ENCODE results near the gene BRD3OS. TPM values are rescaled to one million over a fixed set of nuclear protein-coding genes. Genes with fewer than 3 reads are reported as not detected.

Gene BRD3OS
- total and polyA plus RNA-seq, 2 of the 13 experiments (the other 11 are each of a cell fraction or from before 2014, with no cell fraction given): 4.9 to 5.7 TPM

GRCh38 chr9:133991964-133992779, 33.1 kb upstream of the BRD3OS start, which contains the start of gene VAV2 (continued):
- TF ChIP-seq MATR3 (CRISPR knock-in tag; IDR thresholded peaks at IDR 0.05) (no peak), SP4 (CRISPR knock-in tag; IDR thresholded peaks at IDR 0.05) (peak; percentile 5; the same call in 1 of the 2 replicates), SNAPC5 (CRISPR knock-in tag; IDR thresholded peaks at IDR 0.05; ENCODE audit: borderline replicate concordance) (no peak), PRDM4 (CRISPR knock-in tag; IDR thresholded peaks at IDR 0.05; ENCODE audit: borderline replicate concordance) (no peak), BCL3 (CRISPR knock-in tag; IDR thresholded peaks at IDR 0.05) (no peak), PAWR (CRISPR knock-in tag; IDR thresholded peaks at IDR 0.05; ENCODE audit: borderline replicate concordance) (no peak), TRIM22 (IDR thresholded peaks at IDR 0.05) (no peak), KDM6A (CRISPR knock-in tag; IDR thresholded peaks at IDR 0.05; ENCODE audit: low read depth) (no peak), ZFP82 (CRISPR knock-in tag; IDR thresholded peaks at IDR 0.05; ENCODE audit: borderline replicate concordance) (no peak; the same call in 1 of the 2 replicates), BCL6 (CRISPR knock-in tag; IDR thresholded peaks at IDR 0.05) (no peak), PLRG1 (conservative IDR thresholded peaks at IDR 0.05) (no peak), ARID2 (CRISPR knock-in tag; IDR thresholded peaks at IDR 0.05; ENCODE audit: borderline replicate concordance) (no peak), HMG20A (CRISPR knock-in tag; IDR thresholded peaks at IDR 0.05; ENCODE audit: borderline replicate concordance) (no peak), USF2 (IDR thresholded peaks at IDR 0.05; ENCODE audit: low read depth, low read length) (no peak), USF2 (CRISPR knock-in tag; IDR thresholded peaks at IDR 0.05; ENCODE audit: borderline replicate concordance) (no peak), MAFK (conservative IDR thresholded peaks at IDR 0.05 in 1 of 2, IDR thresholded peaks at IDR 0.05 in 1 of 2; ENCODE audit: low read length in 2 of 2) (no peak), ZNF83 (CRISPR knock-in tag; IDR thresholded peaks at IDR 0.05; ENCODE audit: borderline replicate concordance) (no peak), ZNF790 (CRISPR knock-in tag; IDR thresholded peaks at IDR 0.05; ENCODE audit: borderline replicate concordance) (peak; percentile 61; the same call in 1 of the 2 replicates), ZFX (CRISPR knock-in tag; IDR thresholded peaks at IDR 0.05; ENCODE audit: low read depth) (peak; percentile 30), ZNF224 (CRISPR knock-in tag; IDR thresholded peaks at IDR 0.05) (no peak), MTA1 (CRISPR knock-in tag; IDR thresholded peaks at IDR 0.05; ENCODE audit: borderline replicate concordance) (no peak), HOXA9 (CRISPR knock-in tag; IDR thresholded peaks at IDR 0.05; ENCODE audit: borderline replicate concordance) (no peak)
